Measurements from ENCODE around the gene CELF4.

- no peak for TF ChIP-seq POLR2AphosphoS5 (IDR thresholded peaks at IDR 0.05; ENCODE audit: borderline replicate concordance, low read depth, low read length)
- TF ChIP-seq EZH2 (IDR thresholded peaks at IDR 0.05): no peak
- TF ChIP-seq FOXP2 (optimal IDR thresholded peaks at IDR 0.05; ENCODE audit: control extremely low read depth, extremely low read length, insufficient read depth): no peak
These were observed 22.3 kb downstream of the CELF4 start for GRCh38 chr18:37543321-37543720.

Data from SK-N-MC (cell line).